Naive thymus-derived CD4-positive, alpha-beta T cell (primary cell): ENCODE measurements around the gene CCDC57. TPM values are rescaled to one million over a fixed set of nuclear protein-coding genes. Genes with fewer than 3 reads are reported as not detected.
"Not testable (repeated sequence)": the region's sequence is repeated elsewhere in the genome, so short reads cannot be mapped to it uniquely, and the experiment has no call there.

ENCODE experiments used
- ATAC-seq: fragments of 150-1000 bp; cut with Tn5 transposase; 2 replicates; pipeline ENCODE4 v1.10.0; 2021; ENCODE audit warnings: mild to moderate bottlenecking, moderate library complexity
- CTCF ChIA-PET: fragments of 350-600 bp; sonication (Branson Sonifier 250); formaldehyde crosslinking; loops from one replicate; lab custom pipeline; 2021; ENCODE audit warnings: antibody characterized with exemption; lab: Charles Lee
- POLR2A ChIA-PET: fragments of 350-600 bp; sonication (Branson Sonifier 250); formaldehyde crosslinking; loops from one replicate; lab custom pipeline; 2021; ENCODE audit warnings: antibody characterized with exemption, inconsistent platforms; lab: Charles Lee
- DNase-seq, 9 donors: peaks; one replicate each; pipeline versions ENCODE4 v3.0.0 to v3.0.0-alpha.2; 2020 to 2022; ENCODE audit warnings: mixed read lengths in 1 of 9
- H3K27ac ChIP-seq: one replicate; pipeline ENCODE4 v1.7.0; 2013; ENCODE audit warnings: mild to moderate bottlenecking, low read depth, low read length, moderate library complexity
- H3K27me3 ChIP-seq, 2 donors: one replicate each; pipeline ENCODE4 v1.7.0; 2013; ENCODE audit warnings: low read length in 2 of 2, mild to moderate bottlenecking in 2 of 2, moderate library complexity in 2 of 2; ENCODE audit not compliant: control insufficient read depth in 2 of 2, insufficient read depth in 2 of 2
- H3K36me3 ChIP-seq, 3 experiments: 1 replicate in 2 of 3; 2 replicates in 1 of 3; pipeline ENCODE4 v1.7.0; 2013; ENCODE audit warnings: low read length in 3 of 3, mild to moderate bottlenecking in 3 of 3, moderate library complexity in 1 of 3; ENCODE audit not compliant: insufficient read depth in 3 of 3, control insufficient read depth in 2 of 3
- H3K4me1 ChIP-seq, 2 donors: one replicate each; pipeline ENCODE4 v1.7.0; 2013; ENCODE audit warnings: low read length in 2 of 2, mild to moderate bottlenecking in 2 of 2, moderate library complexity in 1 of 2; ENCODE audit not compliant: control insufficient read depth in 2 of 2, insufficient read depth in 2 of 2
- H3K4me3 ChIP-seq: 2 replicates; pipeline ENCODE4 v1.7.0; 2013; ENCODE audit warnings: mild to moderate bottlenecking, low read length
- H3K9me3 ChIP-seq, 3 experiments: 1 replicate in 2 of 3; 2 replicates in 1 of 3; pipeline ENCODE4 v1.7.0; 2013; ENCODE audit warnings: low read length in 3 of 3; ENCODE audit not compliant: control insufficient read depth in 2 of 3
- H3K27ac Mint-ChIP-seq, 9 donors: one replicate each; pipeline ENCODE4 v1.8.0; 2020 to 2022; ENCODE audit warnings: mixed read lengths in 9 of 9, mild to moderate bottlenecking in 8 of 9, moderate library complexity in 5 of 9, inconsistent platforms in 2 of 9
- H3K27me3 Mint-ChIP-seq, 5 donors: one replicate each; pipeline ENCODE4 v1.8.0; 2021 to 2022; ENCODE audit warnings: mixed read lengths in 5 of 5, mild to moderate bottlenecking in 1 of 5
- H3K36me3 Mint-ChIP-seq, 5 donors: one replicate each; pipeline ENCODE4 v1.8.0; 2020 to 2022; ENCODE audit warnings: mixed read lengths in 5 of 5, mild to moderate bottlenecking in 3 of 5, inconsistent platforms in 1 of 5
- H3K4me1 Mint-ChIP-seq, 7 donors: one replicate each; pipeline ENCODE4 v1.8.0; 2020 to 2022; ENCODE audit warnings: mixed read lengths in 7 of 7, mild to moderate bottlenecking in 3 of 7, inconsistent platforms in 1 of 7
- H3K4me3 Mint-ChIP-seq, 10 donors: one replicate each; pipeline ENCODE4 v1.8.0; 2020 to 2022; ENCODE audit warnings: mild to moderate bottlenecking in 10 of 10, mixed read lengths in 10 of 10, moderate library complexity in 6 of 10, inconsistent platforms in 2 of 10
- H3K9me3 Mint-ChIP-seq, 11 donors: one replicate each; pipeline ENCODE4 v1.8.0; 2020 to 2022; ENCODE audit warnings: mixed read lengths in 11 of 11, mild to moderate bottlenecking in 4 of 11, inconsistent platforms in 1 of 11, moderate library complexity in 1 of 11
- intact Hi-C, 2 donors: fragments of 100-400 bp; cut with micrococcal nuclease; formaldehyde crosslinking; loops; one replicate each; pipeline ENCODE4 v1.15.1; 2023
- polyA plus RNA-seq, 2 donors: library from polyadenylated mRNA; unstranded; fragments of 300-500 nt; fragmentation: Illumina TruSeq; gene quantifications; one replicate each; pipeline ENCODE4 v1.2.3, GENCODE V29; 2021
- total RNA-seq, 6 experiments: library from RNA in 5 of 6; stranded (reverse) in 5 of 6; gene quantifications; 1 replicate in 5 of 6; 2 replicates in 1 of 6; pipeline ENCODE4 v1.2.3 and lab custom pipeline; 2021 to 2026

The CCDC57 gene
- total and polyA plus RNA-seq, 7 experiments from 2014 or later = 32.1 to 127 (median 92.1) TPM

GRCh38 chr17:82178499-82179261 lies 34.0 kb downstream of the CCDC57 start:
- Histone ChIP-seq H3K4me1 (no peaks in the 10 kb centered on the region), H3K27ac (no peak overlapping the region), H3K4me3 (no peak overlapping the region), H3K9me3 (no peaks in the 10 kb centered on the region), H3K27me3 (no peaks in the 10 kb centered on the region), H3K36me3 (peaks cover 0 to 33% (median 0%) of the 10 kb centered on the region in 3 experiments)
- ChIA-PET POLR2A (no interaction called here), CTCF (no interaction called here)
- intact Hi-C loops = no loop called here
- H3K9me3 Mint-ChIP-seq = no peaks in the 10 kb centered on the region
- no peak overlapping the region for H3K27ac Mint-ChIP-seq
- H3K27me3 Mint-ChIP-seq = no peaks in the 10 kb centered on the region
- H3K4me1 Mint-ChIP-seq = no peaks in the 10 kb centered on the region
- H3K4me3 Mint-ChIP-seq = no peak overlapping the region
- ATAC-seq (no peak), DNase-seq (no peak)
- H3K36me3 Mint-ChIP-seq = peaks cover 5 to 43% (median 21%) of the 10 kb centered on the region in 5 donors

GRCh38 chr17:82177761-82178498 lies 34.7 kb downstream of the CCDC57 start:
- Mint-ChIP-seq H3K27me3 (no peaks in the 10 kb centered on the region), H3K4me3 (no peak overlapping the region), H3K27ac (no peak overlapping the region), H3K9me3 (no peaks in the 10 kb centered on the region), H3K36me3 (peaks cover 5 to 35% (median 14%) of the 10 kb centered on the region in 5 donors), H3K4me1 (peaks cover 0 to 4% (median 0%) of the 10 kb centered on the region in 7 donors)
- Histone ChIP-seq H3K4me1 (no peaks in the 10 kb centered on the region), H3K9me3 (no peaks in the 10 kb centered on the region), H3K27ac (no peak overlapping the region), H3K36me3 (peaks cover 0 to 30% (median 0%) of the 10 kb centered on the region in 3 experiments), H3K4me3 (no peak overlapping the region), H3K27me3 (no peaks in the 10 kb centered on the region)
- intact Hi-C loops = no loop called here
- DNase-seq (no peak), ATAC-seq (no peak)
- POLR2A ChIA-PET = no interaction called here
- CTCF ChIA-PET = interaction anchor here (0.8 kb wide), 1 partner anchor 375 kb away, joined by 3 read pairs; no protein-coding TSS in a partner anchor

GRCh38 chr17:82177276-82177675 lies 35.4 kb downstream of the CCDC57 start:
- Mint-ChIP-seq H3K36me3 (peaks cover 3 to 36% (median 12%) of the 10 kb centered on the region in 5 donors), H3K4me3 (no peak overlapping the region), H3K27ac (peak overlapping the region in 1 of 9 donors; percentile 65), H3K27me3 (no peaks in the 10 kb centered on the region), H3K9me3 (peaks cover 0 to 1% (median 0%) of the 10 kb centered on the region in 11 donors), H3K4me1 (peaks cover 0 to 4% (median 0%) of the 10 kb centered on the region in 7 donors)
- no peak overlapping the region for H3K27ac ChIP-seq
- no peaks in the 10 kb centered on the region for H3K4me1 ChIP-seq
- peaks cover 0 to 33% (median 0%) of the 10 kb centered on the region in 3 experiments for H3K36me3 ChIP-seq
- DNase-seq (no peak), ATAC-seq (no peak)
- H3K4me3 ChIP-seq = no peak overlapping the region
- H3K27me3 ChIP-seq = no peaks in the 10 kb centered on the region
- CTCF ChIA-PET = no interaction called here
- intact Hi-C loops = no loop called here
- no peaks in the 10 kb centered on the region for H3K9me3 ChIP-seq
- POLR2A ChIA-PET = no interaction called here

GRCh38 chr17:82175951-82176350 lies 36.7 kb downstream of the CCDC57 start:
- no peaks in the 10 kb centered on the region for H3K9me3 ChIP-seq
- no peak overlapping the region for H3K27ac Mint-ChIP-seq
- intact Hi-C loops = no loop called here

GRCh38 chr17:82175201-82175600 lies 37.4 kb downstream of the CCDC57 start:
- Histone ChIP-seq H3K27ac (no peak overlapping the region), H3K36me3 (peaks cover 0 to 43% (median 0%) of the 10 kb centered on the region in 3 experiments), H3K9me3 (no peaks in the 10 kb centered on the region), H3K4me1 (no peaks in the 10 kb centered on the region), H3K27me3 (no peaks in the 10 kb centered on the region), H3K4me3 (no peak overlapping the region)
- Mint-ChIP-seq H3K27me3 (no peaks in the 10 kb centered on the region), H3K4me1 (peaks cover 0 to 5% (median 0%) of the 10 kb centered on the region in 7 donors), H3K36me3 (peaks cover 7 to 37% (median 12%) of the 10 kb centered on the region in 5 donors), H3K9me3 (peaks cover 0 to 1% (median 0%) of the 10 kb centered on the region in 11 donors), H3K4me3 (no peak overlapping the region), H3K27ac (no peak overlapping the region)
- ChIA-PET CTCF (no interaction called here), POLR2A (interaction anchor here (0.7 kb wide), 1 partner anchor 227 kb away, joined by 3 read pairs; no protein-coding TSS in a partner anchor)
- intact Hi-C loops = no loop called here
- DNase-seq (no peak), ATAC-seq (no peak)

More at GRCh38 chr17:82175951-82176350, 36.7 kb downstream of the CCDC57 start:
- peaks cover 0 to 40% (median 0%) of the 10 kb centered on the region in 3 experiments for H3K36me3 ChIP-seq
- no peak overlapping the region for H3K4me3 ChIP-seq
- no peak overlapping the region for H3K27ac ChIP-seq
- no peak for DNase-seq
- H3K9me3 Mint-ChIP-seq = peaks cover 0 to 1% (median 0%) of the 10 kb centered on the region in 11 donors
- H3K27me3 ChIP-seq = no peaks in the 10 kb centered on the region
- no peaks in the 10 kb centered on the region for H3K4me1 ChIP-seq
- H3K27me3 Mint-ChIP-seq = no peaks in the 10 kb centered on the region
- peaks cover 0 to 4% (median 0%) of the 10 kb centered on the region in 7 donors for H3K4me1 Mint-ChIP-seq
- CTCF ChIA-PET = no interaction called here
- POLR2A ChIA-PET = no interaction called here
- no peak overlapping the region for H3K4me3 Mint-ChIP-seq
- peaks cover 7 to 37% (median 12%) of the 10 kb centered on the region in 5 donors for H3K36me3 Mint-ChIP-seq
- no peak for ATAC-seq

- peaks cover 7 to 45% (median 20%) of the 10 kb centered on the region in 5 donors for H3K36me3 Mint-ChIP-seq
- not testable (repeated sequence) for H3K9me3 Mint-ChIP-seq
These were observed 38.4 kb downstream of the CCDC57 start for GRCh38 chr17:82174042-82174857.

More at GRCh38 chr17:82174042-82174857, 38.4 kb downstream of the CCDC57 start:
- H3K4me1 Mint-ChIP-seq, H3K9me3 ChIP-seq, ATAC-seq, CTCF ChIA-PET, H3K27me3 Mint-ChIP-seq, H3K4me3 Mint-ChIP-seq, H3K27me3 ChIP-seq, H3K4me3 ChIP-seq, H3K4me1 ChIP-seq, DNase-seq, POLR2A ChIA-PET, H3K27ac ChIP-seq, intact Hi-C loops: not testable (repeated sequence)
- H3K27ac Mint-ChIP-seq = peak overlapping the region in 1 of 9 donors; percentile 78
- peaks cover 0 to 48% (median 0%) of the 10 kb centered on the region in 3 experiments for H3K36me3 ChIP-seq
